Measurements from ENCODE around the gene KIF14. TPM values are rescaled to one million over a fixed set of nuclear protein-coding genes. Genes with fewer than 3 reads are reported as not detected.

The KIF14 gene
- polyA plus RNA-seq, 3 donors: 0.03 to 0.18 (median 0.05) TPM

- Histone ChIP-seq H3K9me3 (replicated peaks in 1 of 2; ENCODE audit: control insufficient read depth in 1 of 2, insufficient read depth in 1 of 2, low read length in 2 of 2) (no peaks in the 10 kb centered on the region), H2AFZ (ENCODE audit: insufficient read depth, low read depth, low read length, poor library complexity, severe bottlenecking) (no peak overlapping the region), H3K4me1 (ENCODE audit: control insufficient read depth in 1 of 2, insufficient read depth in 2 of 2, low read length in 2 of 2) (no peaks in the 10 kb centered on the region), H3K27me3 (ENCODE audit: control insufficient read depth in 2 of 2, insufficient read depth in 2 of 2, low read length in 2 of 2) (no peaks in the 10 kb centered on the region), H3K27ac (ENCODE audit: low read depth in 1 of 2, low read length in 2 of 2) (no peak overlapping the region), H3K36me3 (replicated peaks in 1 of 2; ENCODE audit: control insufficient read depth in 1 of 2, insufficient read depth in 2 of 2, low read length in 2 of 2) (peaks cover 0 to 2% of the 10 kb centered on the region in 2 donors), H3K4me2 (replicated peaks; ENCODE audit: extremely low read depth, low read length, poor library complexity, severe bottlenecking) (no peak overlapping the region), H3K4me3 (replicated peaks in 1 of 3; ENCODE audit: low read depth in 2 of 3, low read length in 3 of 3) (no peak overlapping the region), H3K79me2 (ENCODE audit: insufficient read depth, low read length) (no peaks in the 10 kb centered on the region), H3K9ac (ENCODE audit: insufficient read depth, low read length, poor library complexity, severe bottlenecking) (no peak overlapping the region), H4K20me1 (ENCODE audit: insufficient read depth, low read length) (no peaks in the 10 kb centered on the region)
- no peak overlapping the region for H3K27ac Mint-ChIP-seq
- H3K4me3 Mint-ChIP-seq: no peak overlapping the region
- intact Hi-C loops (cut with micrococcal nuclease): no loop called here
- no peaks in the 10 kb centered on the region for H3K9me3 Mint-ChIP-seq
- WGBS (ENCODE audit: insufficient coverage): 97% methylated on average over 5 of the region's 6 CpGs
- no peak for DNase-seq
- no peak for TF ChIP-seq CTCF (IDR thresholded peaks at IDR 0.05)
- peaks cover 10% of the 10 kb centered on the region for H3K4me1 Mint-ChIP-seq
- peaks cover 4 to 8% of the 10 kb centered on the region in 2 donors for H3K36me3 Mint-ChIP-seq
- H3K27me3 Mint-ChIP-seq (ENCODE audit: low read depth in 3 of 3): peaks cover 0 to 2% (median 2%) of the 10 kb centered on the region in 3 donors
These were observed 74.0 kb downstream of the KIF14 start for GRCh38 chr1:200546577-200546976.

DNA sequence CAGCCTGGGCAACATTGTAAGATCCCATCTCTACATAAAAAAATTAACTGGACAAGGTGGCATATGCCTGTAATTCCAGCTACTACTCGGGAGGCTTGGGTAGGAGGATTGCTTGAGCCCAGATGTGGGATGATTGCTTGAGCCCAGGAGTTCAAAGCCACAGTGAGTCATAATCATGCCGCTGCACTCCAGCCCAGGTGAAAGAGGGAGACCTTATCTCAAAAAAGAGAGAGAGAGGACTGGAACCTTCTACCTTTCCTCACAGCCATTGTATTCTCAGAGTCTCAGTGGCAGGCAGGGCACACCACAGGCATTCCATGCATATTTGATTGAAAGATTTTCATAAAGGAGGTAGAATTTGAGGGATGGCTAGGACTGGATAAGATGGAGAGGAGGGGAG is 78.4 kb downstream of the KIF14 start:
- H3K79me2 ChIP-seq (ENCODE audit: insufficient read depth, low read length): no peaks in the 10 kb centered on the region
- DNase-seq: no peak
- Mint-ChIP-seq H3K9me3 (peaks cover 0 to 5% (median 0%) of the 10 kb centered on the region in 7 donors), H3K4me3 (no peak overlapping the region), H3K27ac (peak overlapping the region in 1 of 7 donors; percentile 7), H3K36me3 (no peaks in the 10 kb centered on the region), H3K27me3 (ENCODE audit: low read depth in 3 of 3) (peaks cover 0 to 6% (median 2%) of the 10 kb centered on the region in 3 donors), H3K4me1 (peaks cover 6% of the 10 kb centered on the region)
- H2AFZ ChIP-seq (ENCODE audit: insufficient read depth, low read depth, low read length, poor library complexity, severe bottlenecking): no peak overlapping the region
- no peak overlapping the region for H3K27ac ChIP-seq (ENCODE audit: low read depth in 1 of 2, low read length in 2 of 2)
- intact Hi-C loops (cut with micrococcal nuclease): no loop called here
- H3K4me2 ChIP-seq (replicated peaks; ENCODE audit: extremely low read depth, low read length, poor library complexity, severe bottlenecking): no peak overlapping the region
- no peaks in the 10 kb centered on the region for H3K36me3 ChIP-seq (replicated peaks in 1 of 2; ENCODE audit: control insufficient read depth in 1 of 2, insufficient read depth in 2 of 2, low read length in 2 of 2)
- no peak for TF ChIP-seq CTCF (IDR thresholded peaks at IDR 0.05)
- no peak overlapping the region for H3K9ac ChIP-seq (ENCODE audit: insufficient read depth, low read length, poor library complexity, severe bottlenecking)
- no peaks in the 10 kb centered on the region for H3K4me1 ChIP-seq (ENCODE audit: control insufficient read depth in 1 of 2, insufficient read depth in 2 of 2, low read length in 2 of 2)
- no peaks in the 10 kb centered on the region for H3K9me3 ChIP-seq (replicated peaks in 1 of 2; ENCODE audit: control insufficient read depth in 1 of 2, insufficient read depth in 1 of 2, low read length in 2 of 2)
- 0% methylated on average over 1 of the region's 2 CpGs for WGBS (ENCODE audit: insufficient coverage)
- no peak overlapping the region for H3K4me3 ChIP-seq (replicated peaks in 1 of 3; ENCODE audit: low read depth in 2 of 3, low read length in 3 of 3)
- no peaks in the 10 kb centered on the region for H4K20me1 ChIP-seq (ENCODE audit: insufficient read depth, low read length)
- no peaks in the 10 kb centered on the region for H3K27me3 ChIP-seq (ENCODE audit: control insufficient read depth in 2 of 2, insufficient read depth in 2 of 2, low read length in 2 of 2)

All from CD14-positive monocyte (primary cell).